IMR-90 (cell line): ENCODE data around the gene PGK2. TPM values are rescaled to one million over a fixed set of nuclear protein-coding genes. Genes with fewer than 3 reads are reported as not detected.

Experiments used
- ATAC-seq: fragments of 200-7000 bp; cut with Tn5 transposase; 2 replicates; pipeline ENCODE4 v1.9.1; 2020; ENCODE audit warnings: low read depth, mild to moderate bottlenecking, moderate library complexity
- BruUV-seq: library from RNA; stranded (reverse); fragments of 400-500 nt; replicated peaks from 2 replicates; lab custom pipeline; 2021; lab: Mats Ljungman, UMichigan
- CTCF ChIA-PET: fragments of 300-600 bp; formaldehyde crosslinking; extraction: SDS; loops from one replicate; lab custom pipeline; 2021; ENCODE audit warnings: antibody characterized with exemption; lab: Yijun Ruan, JAX
- POLR2A ChIA-PET: fragments of 300-600 bp; sonication (Branson Sonifier 250); formaldehyde crosslinking; loops from one replicate; lab custom pipeline; 2022; ENCODE audit warnings: antibody characterized with exemption; ENCODE audit not compliant: unreplicated experiment; lab: Charles Lee
- DNase-seq: peaks from one replicate; pipeline ENCODE4 v3.0.0; 2013
- H2AFZ ChIP-seq: replicated peaks from 2 replicates; pipeline ENCODE3; 2013; ENCODE audit warnings: low read length, mild to moderate bottlenecking; ENCODE audit not compliant: poor library complexity
- H2AK5ac ChIP-seq: 2 replicates; pipeline ENCODE4 v1.6.1; 2013; ENCODE audit warnings: low read depth, low read length, inconsistent platforms
- H2AK9ac ChIP-seq: replicated peaks from 2 replicates; pipeline ENCODE3; 2013; ENCODE audit warnings: mild to moderate bottlenecking, low read depth, low read length, moderate library complexity; ENCODE audit not compliant: poor library complexity
- H2BK120ac ChIP-seq: 2 replicates; pipeline ENCODE4 v1.6.1; 2013; ENCODE audit warnings: low read depth, low read length, inconsistent platforms
- H2BK15ac ChIP-seq: 3 replicates; pipeline ENCODE4 v1.6.1; 2013; ENCODE audit warnings: low read depth, low read length, inconsistent platforms
- H2BK20ac ChIP-seq: 2 replicates; pipeline ENCODE4 v1.6.1; 2013; ENCODE audit warnings: low read depth, mild to moderate bottlenecking, inconsistent platforms, low read length, moderate library complexity
- H2BK5ac ChIP-seq: 2 replicates; pipeline ENCODE4 v1.6.1; 2013; ENCODE audit warnings: mild to moderate bottlenecking, low read depth, low read length, inconsistent platforms; ENCODE audit not compliant: poor library complexity, severe bottlenecking
- H3K14ac ChIP-seq: replicated peaks from 2 replicates; pipeline ENCODE4 v1.6.1; 2013; ENCODE audit warnings: low read depth, low read length, inconsistent platforms
- H3K18ac ChIP-seq: 2 replicates; pipeline ENCODE4 v1.6.1; 2013; ENCODE audit warnings: low read depth, low read length, control low read depth
- H3K23ac ChIP-seq: 2 replicates; pipeline ENCODE4 v1.6.1; 2013; ENCODE audit warnings: low read depth, low read length, inconsistent platforms
- H3K27ac ChIP-seq: 2 replicates; pipeline ENCODE4 v1.5.1; 2013; ENCODE audit warnings: mild to moderate bottlenecking, control low read depth, low read length; ENCODE audit not compliant: insufficient read depth
- H3K27me3 ChIP-seq: 2 replicates; pipeline ENCODE4 v1.6.1; 2013; ENCODE audit warnings: low read length; ENCODE audit not compliant: control insufficient read depth, insufficient read depth
- H3K36me3 ChIP-seq: 2 replicates; pipeline ENCODE4 v1.6.1; 2013; ENCODE audit warnings: low read length, mixed read lengths; ENCODE audit not compliant: control insufficient read depth, insufficient read depth
- H3K4ac ChIP-seq: 2 replicates; pipeline ENCODE4 v1.6.1; 2013; ENCODE audit warnings: low read depth, low read length, inconsistent platforms
- H3K4me1 ChIP-seq: 2 replicates; pipeline ENCODE4 v1.6.1; 2013; ENCODE audit warnings: low read length, mixed read lengths; ENCODE audit not compliant: control insufficient read depth, insufficient read depth
- H3K4me2 ChIP-seq: 2 replicates; pipeline ENCODE4 v1.6.1; 2013; ENCODE audit warnings: low read depth, mild to moderate bottlenecking, control low read depth, low read length, moderate library complexity
- H3K4me3 ChIP-seq: 2 replicates; pipeline ENCODE4 v1.5.1; 2013; ENCODE audit warnings: low read depth, mild to moderate bottlenecking, control low read depth, low read length, moderate library complexity; ENCODE audit not compliant: insufficient read depth
- H3K56ac ChIP-seq: 2 replicates; pipeline ENCODE4 v1.6.1; 2013; ENCODE audit warnings: low read length, inconsistent platforms; ENCODE audit not compliant: insufficient read depth; ENCODE audit errors: extremely low read depth
- H3K79me1 ChIP-seq, 2 experiments: 2 replicates each; pipeline ENCODE4 v1.6.1; 2013; ENCODE audit warnings: low read length in 2 of 2, inconsistent platforms in 1 of 2, low read depth in 1 of 2
- H3K9ac ChIP-seq: 2 replicates; pipeline ENCODE4 v1.6.1; 2013; ENCODE audit warnings: low read depth, low read length, control low read depth
- H3K9me1 ChIP-seq: 2 replicates; pipeline ENCODE4 v1.6.1; 2013; ENCODE audit warnings: low read length, inconsistent platforms; ENCODE audit not compliant: insufficient read depth
- H3K9me3 ChIP-seq: 2 replicates; pipeline ENCODE4 v1.6.1; 2013; ENCODE audit warnings: low read length; ENCODE audit not compliant: control insufficient read depth, insufficient read depth
- H4K20me1 ChIP-seq: 2 replicates; pipeline ENCODE4 v1.6.1; 2013; ENCODE audit warnings: low read length, inconsistent platforms; ENCODE audit not compliant: insufficient read depth
- H4K5ac ChIP-seq: 2 replicates; pipeline ENCODE4 v1.6.1; 2013; ENCODE audit warnings: mild to moderate bottlenecking, low read depth, low read length, control low read depth
- H4K8ac ChIP-seq, 2 experiments: 2 replicates each; pipeline ENCODE4 v1.6.1; 2013; ENCODE audit warnings: low read depth in 2 of 2, low read length in 2 of 2, control low read depth in 1 of 2, inconsistent platforms in 1 of 2
- H4K91ac ChIP-seq: 2 replicates; pipeline ENCODE4 v1.6.1; 2013; ENCODE audit warnings: low read depth, low read length, inconsistent platforms; ENCODE audit not compliant: insufficient read depth
- BHLHE40 ChIP-seq: fragments of 150-350 bp; IDR thresholded peaks from 2 replicates; pipeline ENCODE4 v1.6.1; 2016; ENCODE audit warnings: mild to moderate bottlenecking, low read depth, low read length
- CHD1 ChIP-seq: IDR thresholded peaks from 2 replicates; pipeline ENCODE4 v1.6.1; 2012; ENCODE audit warnings: low read depth, low read length, improper control_type of control experiment
- dilution Hi-C: fragments of 300-500 bp; cut with HindIII; formaldehyde crosslinking; loops from one replicate; pipeline ENCODE4 v1.14.3; 2018; ENCODE audit warnings: low sequenced_read_pairs; ENCODE audit not compliant: unreplicated experiment
- in situ Hi-C: fragments of 300-500 bp; cut with MboI; formaldehyde crosslinking; loops from 3 replicates; pipeline ENCODE4 v1.14.3; 2019; ENCODE audit warnings: low sequenced_read_pairs, inconsistent platforms, mixed read lengths
- intact Hi-C: fragments of 100-400 bp; cut with micrococcal nuclease; formaldehyde crosslinking; loops from 2 replicates; pipeline ENCODE4 v1.10.0; 2022
- polyA plus RNA-seq, 3 experiments: library from polyadenylated mRNA; depleted of rRNA; stranded (reverse); fragments of >200 nt; gene quantifications; 2 replicates each; pipeline ENCODE4 v1.2.3, GENCODE V29; 2012; ENCODE audit warnings: low replicate concordance in 1 of 3
- total RNA-seq: library from RNA; depleted of rRNA; stranded (reverse); fragments of >200 nt; gene quantifications from 2 replicates; pipeline ENCODE4 v1.2.3, GENCODE V29; 2012

Gene PGK2
- total and polyA plus RNA-seq, 2 of the 4 experiments (the other 2 are of a cell fraction), result not detected

GRCh38 chr6:49784272-49784671 is 2.8 kb downstream of the PGK2 start:
- no peak overlapping the region for H3K9ac ChIP-seq
- H2BK5ac ChIP-seq, result no peak overlapping the region
- no peak overlapping the region for H2BK20ac ChIP-seq
- H3K27ac ChIP-seq, result no peak overlapping the region
- dilution Hi-C loops, result no loop called here
- H3K4me1 ChIP-seq, result no peaks in the 10 kb centered on the region
- no peak overlapping the region for H3K14ac ChIP-seq
- ATAC-seq (no peak), DNase-seq (no peak)
- H2AK9ac ChIP-seq, result no peak overlapping the region
- no TSS peak for BruUV-seq
- in situ Hi-C loops, result no loop called here
- H3K4ac ChIP-seq, result no peak overlapping the region
- no peak overlapping the region for H2AFZ ChIP-seq
- no peak for TF ChIP-seq BHLHE40
- no peak for TF ChIP-seq CHD1
- no peak overlapping the region for H2AK5ac ChIP-seq
- H3K9me3 ChIP-seq, result peaks cover 4% of the 10 kb centered on the region; the same call in 1 of the 2 replicates
- intact Hi-C loops, result no loop called here
- no peak overlapping the region for H3K18ac ChIP-seq
- no peak overlapping the region for H4K91ac ChIP-seq
- H4K8ac ChIP-seq, result no peak overlapping the region
- no peak overlapping the region for H2BK120ac ChIP-seq
- H3K36me3 ChIP-seq, result no peaks in the 10 kb centered on the region
- no peak overlapping the region for H3K23ac ChIP-seq
- H4K20me1 ChIP-seq, result no peaks in the 10 kb centered on the region
- H3K4me2 ChIP-seq, result no peak overlapping the region
- H3K4me3 ChIP-seq, result no peak overlapping the region
- no peak overlapping the region for H2BK15ac ChIP-seq
- POLR2A ChIA-PET, result no interaction called here
- H4K5ac ChIP-seq, result no peak overlapping the region
- H3K56ac ChIP-seq, result no peak overlapping the region
- CTCF ChIA-PET, result no interaction called here
- H3K9me1 ChIP-seq, result no peaks in the 10 kb centered on the region
- H3K79me1 ChIP-seq, result no peaks in the 10 kb centered on the region
- no peaks in the 10 kb centered on the region for H3K27me3 ChIP-seq
